Measurements from ENCODE around the gene ZNF436. TPM values are rescaled to one million over a fixed set of nuclear protein-coding genes. Genes with fewer than 3 reads are reported as not detected.

ZNF436 gene
- total RNA-seq, 2 donors from 2014 or later: 8.7 to 8.8 TPM

GRCh38 chr1:23368562-23369334 is 888 bp downstream of the ZNF436 start:
- Mint-ChIP-seq H3K36me3 (ENCODE audit: insufficient read depth in 2 of 2) (peaks cover 4 to 27% of the 10 kb centered on the region in 2 donors), H3K9me3 (peaks cover 0 to 1% of the 10 kb centered on the region in 2 donors), H3K27me3 (ENCODE audit: low read depth) (no peaks in the 10 kb centered on the region), H3K4me3 (peak overlapping the region; percentile 93 to 97), H3K27ac (peak overlapping the region; percentile 98), H3K4me1 (ENCODE audit: low read depth) (peaks cover 40% of the 10 kb centered on the region)
- ATAC-seq (replicated peaks in 1 of 2): peak; percentile 77 to 79
- DNase-seq: peak; percentile 92 to 93

GRCh38 chr1:23367791-23368561 is 1.7 kb downstream of the ZNF436 start:
- peaks cover 40% of the 10 kb centered on the region for H3K4me1 Mint-ChIP-seq (ENCODE audit: low read depth)
- H3K36me3 Mint-ChIP-seq (ENCODE audit: insufficient read depth in 2 of 2): peaks cover 7 to 35% of the 10 kb centered on the region in 2 donors
- peak overlapping the region; percentile 98 for H3K27ac Mint-ChIP-seq
- H3K4me3 Mint-ChIP-seq: peak overlapping the region; percentile 93 to 97
- peak; percentile 92 to 93 for ATAC-seq (replicated peaks in 1 of 2)
- peaks cover under 1 to 2% of the 10 kb centered on the region in 2 donors for H3K9me3 Mint-ChIP-seq
- no peaks in the 10 kb centered on the region for H3K27me3 Mint-ChIP-seq (ENCODE audit: low read depth)
- peak; percentile 97 to 99 for DNase-seq

GRCh38 chr1:23367451-23367790 is 2.2 kb downstream of the ZNF436 start:
- ATAC-seq (replicated peaks in 1 of 2) (no peak), DNase-seq (no peak)
- H3K27ac Mint-ChIP-seq: peak overlapping the region; percentile 68
- peaks cover 37% of the 10 kb centered on the region for H3K4me1 Mint-ChIP-seq (ENCODE audit: low read depth)
- no peaks in the 10 kb centered on the region for H3K27me3 Mint-ChIP-seq (ENCODE audit: low read depth)
- H3K36me3 Mint-ChIP-seq (ENCODE audit: insufficient read depth in 2 of 2): peaks cover 12 to 40% of the 10 kb centered on the region in 2 donors
- H3K9me3 Mint-ChIP-seq: peaks cover 3 to 4% of the 10 kb centered on the region in 2 donors
- peak overlapping the region; percentile 93 to 97 for H3K4me3 Mint-ChIP-seq

DNA sequence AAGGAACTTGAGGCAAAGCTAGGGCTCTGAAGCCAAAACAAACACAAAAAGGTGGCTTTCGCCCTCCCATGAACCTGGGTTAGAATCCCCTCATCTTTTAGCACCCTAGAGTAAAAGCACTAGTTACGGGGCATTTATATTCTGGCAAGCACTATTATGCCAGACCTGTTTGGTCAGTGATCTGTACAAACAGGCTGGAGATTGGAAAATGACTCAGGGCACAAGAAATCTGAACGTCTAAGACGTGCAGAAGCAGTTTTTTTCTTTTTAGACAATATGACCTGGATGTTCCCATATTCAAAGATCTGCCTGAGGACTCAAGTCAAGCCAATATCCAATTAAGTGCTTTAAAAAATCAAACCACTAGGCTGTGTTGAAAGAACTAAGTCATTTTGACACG is 3.0 kb downstream of the ZNF436 start:
- Mint-ChIP-seq H3K36me3 (ENCODE audit: insufficient read depth in 2 of 2) (peaks cover 20 to 49% of the 10 kb centered on the region in 2 donors), H3K27ac (no peak overlapping the region), H3K4me3 (peak overlapping the region; percentile 93 to 97), H3K27me3 (ENCODE audit: low read depth) (no peaks in the 10 kb centered on the region), H3K4me1 (ENCODE audit: low read depth) (peaks cover 35% of the 10 kb centered on the region), H3K9me3 (peaks cover 4 to 8% of the 10 kb centered on the region in 2 donors)
- DNase-seq (no peak), ATAC-seq (replicated peaks in 1 of 2) (no peak)

DNA sequence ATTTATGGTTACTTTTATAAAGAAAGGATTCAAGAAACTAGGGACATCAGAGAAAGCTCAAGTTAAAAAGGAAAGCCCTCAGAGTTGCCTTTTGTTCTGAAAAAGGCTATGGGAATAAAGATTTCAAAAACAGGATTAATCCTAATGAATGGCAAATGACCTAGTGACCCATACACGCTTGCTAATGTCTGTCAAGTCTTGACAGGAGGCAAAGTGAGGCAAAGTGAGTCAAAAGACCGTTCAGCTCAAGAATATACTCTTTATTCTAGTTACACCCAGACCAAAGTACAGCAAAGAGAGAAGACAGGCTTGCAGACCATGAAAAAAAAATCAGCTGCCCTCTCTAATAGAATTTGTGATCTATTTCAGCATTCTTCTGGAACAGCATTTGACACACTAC is 3.5 kb downstream of the ZNF436 start:
- ATAC-seq (replicated peaks in 1 of 2) (no peak), DNase-seq (no peak)
- Mint-ChIP-seq H3K27ac (no peak overlapping the region), H3K27me3 (ENCODE audit: low read depth) (no peaks in the 10 kb centered on the region), H3K4me1 (ENCODE audit: low read depth) (peaks cover 35% of the 10 kb centered on the region), H3K4me3 (peak overlapping the region; percentile 93 to 97), H3K36me3 (ENCODE audit: insufficient read depth in 2 of 2) (peaks cover 25 to 53% of the 10 kb centered on the region in 2 donors), H3K9me3 (peaks cover 4 to 10% of the 10 kb centered on the region in 2 donors)

DNA sequence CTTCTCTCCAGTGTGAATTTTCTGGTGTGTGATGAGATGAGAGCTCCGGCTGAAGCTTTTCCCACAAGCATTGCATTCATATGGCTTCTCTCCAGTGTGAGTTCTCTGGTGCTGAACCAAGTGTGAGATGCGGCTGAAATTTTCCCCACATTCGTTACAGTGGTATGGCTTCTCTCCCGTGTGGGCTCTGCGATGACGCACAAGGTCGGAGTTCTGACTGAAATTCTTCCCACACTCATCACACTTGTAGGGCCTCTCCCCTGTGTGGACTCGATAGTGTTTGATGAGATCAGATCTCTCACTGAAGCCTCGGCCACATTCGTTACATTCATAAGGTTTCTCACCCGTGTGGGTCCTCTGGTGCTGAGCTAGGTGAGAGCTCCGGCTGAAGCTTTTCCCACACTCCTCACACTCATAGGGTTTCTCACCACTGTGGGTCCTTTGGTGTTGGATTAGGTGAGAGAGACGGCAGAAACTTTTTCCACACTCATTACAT is 7.4 kb downstream of the ZNF436 start:
- Mint-ChIP-seq H3K4me3 (no peak overlapping the region), H3K27ac (no peak overlapping the region), H3K36me3 (ENCODE audit: insufficient read depth in 2 of 2) (peaks cover 37 to 74% of the 10 kb centered on the region in 2 donors), H3K9me3 (peaks cover 17 to 26% of the 10 kb centered on the region in 2 donors), H3K27me3 (ENCODE audit: low read depth) (no peaks in the 10 kb centered on the region), H3K4me1 (ENCODE audit: low read depth) (peaks cover 15% of the 10 kb centered on the region)
- ATAC-seq (replicated peaks in 1 of 2): no peak
- DNase-seq: no peak

GRCh38 chr1:23358310-23358875 is 11.2 kb downstream of the ZNF436 start:
- ATAC-seq (replicated peaks in 1 of 2) (no peak), DNase-seq (no peak)
- peaks cover 6% of the 10 kb centered on the region for H3K4me1 Mint-ChIP-seq (ENCODE audit: low read depth)
- H3K4me3 Mint-ChIP-seq: no peak overlapping the region
- H3K27me3 Mint-ChIP-seq (ENCODE audit: low read depth): no peaks in the 10 kb centered on the region
- H3K36me3 Mint-ChIP-seq (ENCODE audit: insufficient read depth in 2 of 2): peaks cover 34 to 44% of the 10 kb centered on the region in 2 donors
- no peak overlapping the region for H3K27ac Mint-ChIP-seq
- peaks cover 17 to 28% of the 10 kb centered on the region in 2 donors for H3K9me3 Mint-ChIP-seq

- no peak for ATAC-seq (replicated peaks in 1 of 2)
- Mint-ChIP-seq H3K4me1 (ENCODE audit: low read depth) (peaks cover 6% of the 10 kb centered on the region), H3K36me3 (ENCODE audit: insufficient read depth in 2 of 2) (peaks cover 26 to 33% of the 10 kb centered on the region in 2 donors), H3K27me3 (ENCODE audit: low read depth) (no peaks in the 10 kb centered on the region), H3K4me3 (no peak overlapping the region), H3K9me3 (peaks cover 15 to 24% of the 10 kb centered on the region in 2 donors), H3K27ac (no peak overlapping the region)
- no peak for DNase-seq
These were observed 12.3 kb downstream of the ZNF436 start for GRCh38 chr1:23357138-23357908.

GRCh38 chr1:23356471-23357137 is 13.0 kb downstream of the ZNF436 start:
- peaks cover 15 to 20% of the 10 kb centered on the region in 2 donors for H3K9me3 Mint-ChIP-seq
- H3K4me1 Mint-ChIP-seq (ENCODE audit: low read depth): peaks cover 6% of the 10 kb centered on the region
- DNase-seq: no peak
- ATAC-seq (replicated peaks in 1 of 2): no peak
- H3K36me3 Mint-ChIP-seq (ENCODE audit: insufficient read depth in 2 of 2): peaks cover 19 to 26% of the 10 kb centered on the region in 2 donors
- no peaks in the 10 kb centered on the region for H3K27me3 Mint-ChIP-seq (ENCODE audit: low read depth)
- H3K27ac Mint-ChIP-seq: no peak overlapping the region
- no peak overlapping the region for H3K4me3 Mint-ChIP-seq

GRCh38 chr1:23354245-23354644 is 15.4 kb downstream of the ZNF436 start:
- Mint-ChIP-seq H3K4me3 (no peak overlapping the region), H3K27ac (no peak overlapping the region), H3K27me3 (ENCODE audit: low read depth) (no peaks in the 10 kb centered on the region), H3K4me1 (ENCODE audit: low read depth) (peaks cover 6% of the 10 kb centered on the region), H3K36me3 (ENCODE audit: insufficient read depth in 2 of 2) (peaks cover 2 to 4% of the 10 kb centered on the region in 2 donors), H3K9me3 (peaks cover 4 to 7% of the 10 kb centered on the region in 2 donors)
- DNase-seq (no peak), ATAC-seq (replicated peaks in 1 of 2) (peak in 1 of 2 donors; percentile 17)

DNA sequence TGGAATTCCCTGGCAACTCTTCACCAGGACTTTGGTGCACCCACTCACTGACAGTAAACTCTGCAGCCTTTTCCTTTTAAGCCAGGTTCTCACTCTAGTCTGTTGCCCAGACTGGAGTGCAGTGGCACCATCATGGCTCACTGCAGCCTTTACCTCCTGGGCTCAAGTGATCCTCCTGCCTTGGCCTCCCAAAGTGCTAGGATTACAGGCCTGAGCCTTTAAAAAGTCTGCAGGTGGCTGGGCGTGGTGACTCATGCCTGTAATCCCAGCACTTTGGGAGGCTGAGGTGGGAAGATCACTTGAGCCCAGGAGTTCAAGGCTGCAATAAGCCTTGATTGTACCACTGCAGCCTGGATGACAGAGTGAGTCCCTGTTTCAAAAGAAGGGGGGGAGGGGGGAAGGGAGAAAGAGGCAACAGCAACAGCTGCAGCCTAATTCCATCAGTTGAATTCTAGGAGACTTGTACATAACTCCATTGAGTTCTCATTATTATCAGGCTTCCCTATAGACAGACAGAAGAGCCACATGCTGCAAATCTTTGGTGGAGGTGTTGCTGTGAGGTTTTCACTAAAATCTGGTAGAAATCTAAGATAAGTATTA is 17.4 kb downstream of the ZNF436 start:
- H3K27ac Mint-ChIP-seq: no peak overlapping the region
- ATAC-seq (replicated peaks in 1 of 2) (no peak), DNase-seq (no peak)
- no peak overlapping the region for H3K4me3 Mint-ChIP-seq
- peaks cover 6% of the 10 kb centered on the region for H3K4me1 Mint-ChIP-seq (ENCODE audit: low read depth)
- H3K27me3 Mint-ChIP-seq (ENCODE audit: low read depth): no peaks in the 10 kb centered on the region
- H3K36me3 Mint-ChIP-seq (ENCODE audit: insufficient read depth in 2 of 2): no peaks in the 10 kb centered on the region
- peaks cover 2% of the 10 kb centered on the region in 2 donors for H3K9me3 Mint-ChIP-seq

GRCh38 chr1:23345920-23346319 is 23.7 kb downstream of the ZNF436 start:
- Mint-ChIP-seq H3K36me3 (ENCODE audit: insufficient read depth in 2 of 2) (peaks cover 3 to 6% of the 10 kb centered on the region in 2 donors), H3K4me3 (peak overlapping the region in 1 of 2 donors; percentile 99), H3K27ac (no peak overlapping the region)

More at GRCh38 chr1:23345920-23346319, 23.7 kb downstream of the ZNF436 start:
- H3K9me3 Mint-ChIP-seq: no peaks in the 10 kb centered on the region
- DNase-seq (no peak), ATAC-seq (replicated peaks in 1 of 2) (no peak)
- peaks cover 25% of the 10 kb centered on the region for H3K4me1 Mint-ChIP-seq (ENCODE audit: low read depth)
- H3K27me3 Mint-ChIP-seq (ENCODE audit: low read depth): no peaks in the 10 kb centered on the region
